Heart right ventricle (tissue), 16 donors: ENCODE results near the gene TRIM77. TPM values are rescaled to one million over a fixed set of nuclear protein-coding genes. Genes with fewer than 3 reads are reported as not detected.
"Not testable (repeated sequence)": the region's sequence is repeated elsewhere in the genome, so short reads cannot be mapped to it uniquely, and the experiment has no call there.

Experiments
- ATAC-seq, 8 donors: fragments of 200-7000 bp; cut with Tn5 transposase; one replicate each; pipeline ENCODE4 v1.9.1; 2020; ENCODE audit warnings: mild to moderate bottlenecking in 8 of 8, moderate library complexity in 8 of 8, moderate number of reproducible peaks in 1 of 8
- DNase-seq, 2 donors: peaks; one replicate each; pipeline ENCODE4 v3.0.0-alpha.2; 2020
- H3K27ac ChIP-seq, 10 donors: fragments of 200-600 bp; sonication (generic) in 2 of 10; one replicate each; pipeline versions ENCODE4 v1.5.0 to v1.8.0; 2020 to 2022; ENCODE audit warnings: mild to moderate bottlenecking in 3 of 10
- H3K27me3 ChIP-seq, 7 donors: fragments of 200-600 bp; one replicate each; pipeline ENCODE4 v1.8.0; 2021 to 2022; ENCODE audit warnings: mild to moderate bottlenecking in 2 of 7
- H3K36me3 ChIP-seq, 9 donors: fragments of 200-600 bp; sonication (generic) in 1 of 9; one replicate each; pipeline versions ENCODE4 v1.5.0 to v1.8.0; 2020 to 2022; ENCODE audit warnings: mild to moderate bottlenecking in 2 of 9
- H3K4me1 ChIP-seq, 9 donors: fragments of 200-600 bp; sonication (generic) in 1 of 9; one replicate each; pipeline versions ENCODE4 v1.5.0 to v1.8.0; 2020 to 2022; ENCODE audit warnings: mild to moderate bottlenecking in 4 of 9
- H3K4me3 ChIP-seq, 10 donors: fragments of 200-600 bp; sonication (generic) in 2 of 10; one replicate each; pipeline versions ENCODE4 v1.5.0 to v1.8.0; 2020 to 2022; ENCODE audit warnings: mild to moderate bottlenecking in 7 of 10, moderate library complexity in 2 of 10
- H3K9me3 ChIP-seq, 11 donors: fragments of 200-600 bp in 10 of 11; sonication (generic) in 2 of 11; one replicate each; pipeline versions ENCODE4 v1.5.0 to v1.8.0; 2013 to 2022; ENCODE audit warnings: mild to moderate bottlenecking in 2 of 11, control low read depth in 1 of 11, moderate library complexity in 1 of 11
- WGBS, 2 donors: extraction: QIAGEN DNeasy Blood & Tissue Kit; methylation state at CpG; one replicate each; pipeline ENCODE4 v1.1.7; 2013; ENCODE audit warnings: inconsistent platforms in 1 of 2; 5-methylcytosine and 5-hydroxymethylcytosine counted together
- intact Hi-C, 10 donors: fragments of 100-400 bp; cut with DNase I; formaldehyde crosslinking; loops; one replicate each; pipeline versions ENCODE4 v1.11.1 to v1.14.2; 2022
- long read RNA-seq, 3 donors: library from polyadenylated mRNA; unstranded; transcript quantifications; one replicate each; pipeline ENCODE4 v2.0.0, GENCODE V29; 2020 to 2021
- polyA plus RNA-seq, 2 donors: library from polyadenylated mRNA; stranded (reverse); fragments of 200-250 nt; gene quantifications; one replicate each; pipeline ENCODE4 v1.2.3, GENCODE V29; 2013
- total RNA-seq, 10 donors: library from RNA; stranded (reverse); fragmentation: NEBNext Ultra II Directional in 3 of 10; extraction: Animal tissue kit (Norgen Biotek cat#: 25700) in 3 of 10; gene quantifications; one replicate each; pipeline versions ENCODE4 v1.2.1 to v1.2.4, GENCODE V29; 2021 to 2023
- TF ChIP-seq, protein P1 (sequence below), 9 donors: fragments of 200-600 bp; sonication (generic) in 2 of 9; IDR thresholded peaks; one replicate each; pipeline versions ENCODE4 v1.5.0 to v1.8.0; 2021 to 2022; ENCODE audit warnings: antibody characterized with exemption in 9 of 9, mild to moderate bottlenecking in 5 of 9, moderate library complexity in 1 of 9
- donor health status: Arrhythmogenic right ventricular cardiomyopathy.
- donor health status: ischemic (EF 13 %, LVEDD 7.1; RV severe dilation, severe dysfunction).
- donor health status: healthy with polysubstance abuse.
- donor health status: DM: no; HTN: yes; CAD: no.
- donor health status: DM: no; HTN: no; CAD: no.
- donor health status: ischemic (EF 25% LVEDD 6.9; RV normal size, moderate dysfunction).
- donor health status: ischemic (EF 25% LVEDD 5.7; RV mildly dilated, moderate dysfunction).
- donor health status: healthy.
- donor health status: DM: yes; HTN: yes; CAD: no.
- donor health status: Ischemic cardiomyopathy.
- donor health status: ischemic (EF 35%, LVEDD 5.7; RV mildly dilated, moderate dysfunction).
- donor health status: nonischemic (EF 11% LVEDD 7.7; RV severe dilation, severe dysfunction).
- donor health status: DM: yes; HTN: yes; CAD: no.
- donor health status: PGD.
- donor health status: ischemic (EF 29% LVEDD 5.4; RV normal size, mild dysfunction).
- donor health status: nonischemic (EF 23%, LVEDD 6.1; RV moderate dilation, normal function).

TRIM77 gene, protein sequence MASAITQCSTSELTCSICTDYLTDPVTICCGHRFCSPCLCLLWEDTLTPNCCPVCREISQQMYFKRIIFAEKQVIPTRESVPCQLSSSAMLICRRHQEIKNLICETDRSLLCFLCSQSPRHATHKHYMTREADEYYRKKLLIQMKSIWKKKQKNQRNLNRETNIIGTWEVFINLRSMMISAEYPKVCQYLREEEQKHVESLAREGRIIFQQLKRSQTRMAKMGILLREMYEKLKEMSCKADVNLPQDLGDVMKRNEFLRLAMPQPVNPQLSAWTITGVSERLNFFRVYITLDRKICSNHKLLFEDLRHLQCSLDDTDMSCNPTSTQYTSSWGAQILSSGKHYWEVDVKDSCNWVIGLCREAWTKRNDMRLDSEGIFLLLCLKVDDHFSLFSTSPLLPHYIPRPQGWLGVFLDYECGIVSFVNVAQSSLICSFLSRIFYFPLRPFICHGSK
- not detected for total RNA-seq
- not detected for polyA plus RNA-seq
- long read RNA-seq, donor 1, result 0 reads
- long read RNA-seq, donor 2, result 0 reads
- long read RNA-seq, donor 3, result 0 reads

DNA sequence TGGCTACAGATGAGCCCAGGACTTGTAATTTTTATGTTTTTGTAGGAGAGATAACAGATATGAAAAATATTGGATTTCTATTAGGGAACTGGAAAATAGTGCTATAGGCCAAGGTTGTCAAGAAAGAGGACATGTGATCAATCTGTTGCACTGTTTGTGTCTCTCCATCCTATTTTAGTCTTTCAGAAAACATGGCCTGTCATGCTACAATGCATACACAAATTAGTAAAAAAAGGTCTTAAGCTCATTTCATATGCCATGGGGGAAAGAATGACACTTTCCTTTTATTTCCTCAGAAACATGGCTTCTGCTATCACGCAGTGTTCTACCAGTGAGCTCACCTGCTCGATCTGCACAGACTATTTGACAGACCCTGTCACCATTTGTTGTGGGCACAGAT, at the start of gene TRIM77:
Gene TRIM77, plus strand, starts transcription at position 301 of the 400 bp plus-strand sequence. Its CDS starts 0 bp downstream, at position 301.
- H3K27me3 ChIP-seq, ATAC-seq, H3K4me1 ChIP-seq, H3K9me3 ChIP-seq, H3K4me3 ChIP-seq, H3K36me3 ChIP-seq, DNase-seq, H3K27ac ChIP-seq, intact Hi-C loops: not testable (repeated sequence)
- 83 to 86% methylated on average over 2 of the region's 2 CpGs for WGBS, 2 donors

DNA sequence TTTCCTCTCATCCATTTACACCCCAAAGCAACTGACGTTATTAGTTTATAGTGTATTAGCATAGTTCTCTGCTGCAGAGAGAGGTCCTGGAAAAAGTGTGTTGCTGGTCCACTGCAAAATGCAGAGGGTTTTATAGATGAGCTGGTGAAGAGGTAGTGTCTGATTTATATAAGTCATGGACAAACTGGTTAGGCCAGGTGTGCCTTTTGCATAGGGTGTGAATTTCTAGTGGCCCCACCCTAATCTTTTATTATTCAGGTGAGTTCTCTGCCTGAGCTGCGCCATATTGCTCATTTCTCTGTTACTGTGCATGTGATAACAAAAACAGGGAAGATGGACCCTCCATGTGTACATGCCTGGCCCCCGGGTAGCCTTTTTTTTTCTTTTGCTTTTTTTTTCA, 43.1 kb upstream of the TRIM77 start:
- DNase-seq (no peak), ATAC-seq (no peak)
- WGBS, 2 donors, result 83 to 93% methylated on average over 3 of the region's 3 CpGs
- Histone ChIP-seq H3K36me3 (no peaks in the 10 kb centered on the region), H3K4me3 (no peak overlapping the region), H3K27me3 (no peaks in the 10 kb centered on the region), H3K4me1 (no peaks in the 10 kb centered on the region), H3K9me3 (no peaks in the 10 kb centered on the region), H3K27ac (no peak overlapping the region)
- TF ChIP-seq, protein P1, sequence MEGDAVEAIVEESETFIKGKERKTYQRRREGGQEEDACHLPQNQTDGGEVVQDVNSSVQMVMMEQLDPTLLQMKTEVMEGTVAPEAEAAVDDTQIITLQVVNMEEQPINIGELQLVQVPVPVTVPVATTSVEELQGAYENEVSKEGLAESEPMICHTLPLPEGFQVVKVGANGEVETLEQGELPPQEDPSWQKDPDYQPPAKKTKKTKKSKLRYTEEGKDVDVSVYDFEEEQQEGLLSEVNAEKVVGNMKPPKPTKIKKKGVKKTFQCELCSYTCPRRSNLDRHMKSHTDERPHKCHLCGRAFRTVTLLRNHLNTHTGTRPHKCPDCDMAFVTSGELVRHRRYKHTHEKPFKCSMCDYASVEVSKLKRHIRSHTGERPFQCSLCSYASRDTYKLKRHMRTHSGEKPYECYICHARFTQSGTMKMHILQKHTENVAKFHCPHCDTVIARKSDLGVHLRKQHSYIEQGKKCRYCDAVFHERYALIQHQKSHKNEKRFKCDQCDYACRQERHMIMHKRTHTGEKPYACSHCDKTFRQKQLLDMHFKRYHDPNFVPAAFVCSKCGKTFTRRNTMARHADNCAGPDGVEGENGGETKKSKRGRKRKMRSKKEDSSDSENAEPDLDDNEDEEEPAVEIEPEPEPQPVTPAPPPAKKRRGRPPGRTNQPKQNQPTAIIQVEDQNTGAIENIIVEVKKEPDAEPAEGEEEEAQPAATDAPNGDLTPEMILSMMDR (IDR thresholded peaks at IDR 0.05), result no peak
- intact Hi-C loops, result no loop called here

DNA sequence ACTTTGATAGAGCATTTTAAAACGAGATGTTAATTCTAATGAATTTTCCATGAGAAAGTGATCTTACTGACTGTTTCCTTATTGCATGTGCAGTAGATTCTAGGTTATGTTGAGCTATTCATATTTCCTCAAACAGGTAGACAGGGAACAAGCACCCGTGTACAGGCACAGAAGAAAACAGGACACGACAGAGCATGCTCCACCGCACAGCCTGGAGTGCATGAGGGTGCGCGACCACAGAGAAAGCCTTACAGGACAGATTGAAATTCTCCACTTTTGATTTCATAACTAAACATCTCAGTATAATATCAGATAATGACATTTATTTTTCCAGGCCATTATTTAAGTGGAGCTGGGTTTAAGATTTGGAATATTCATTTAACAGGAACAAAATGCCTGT, 41.9 kb upstream of the TRIM77 start:
- H3K36me3 ChIP-seq, H3K9me3 ChIP-seq, H3K4me3 ChIP-seq, H3K27me3 ChIP-seq, H3K27ac ChIP-seq, ATAC-seq, DNase-seq, H3K4me1 ChIP-seq, intact Hi-C loops: not testable (repeated sequence)
- 83 to 89% methylated on average over 6 of the region's 6 CpGs for WGBS, 2 donors

DNA sequence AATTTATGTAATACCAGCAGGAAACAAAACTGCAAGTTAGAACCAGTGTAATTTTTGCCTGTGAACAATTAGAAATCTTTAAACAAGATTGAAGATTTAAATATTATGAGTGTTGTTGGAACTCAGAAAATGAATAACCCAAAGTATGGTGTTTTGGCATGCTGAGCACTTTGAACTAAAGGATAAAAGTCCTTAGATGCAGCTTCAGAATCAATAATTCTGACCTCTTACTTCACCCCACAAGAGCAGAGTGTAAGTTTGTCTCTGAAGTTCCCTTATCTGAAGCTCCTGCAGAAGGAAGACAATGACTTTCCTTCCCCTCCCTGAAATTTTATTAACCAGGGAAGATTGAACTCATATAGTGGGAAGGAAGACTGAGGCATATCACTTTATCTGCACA, 40.5 kb upstream of the TRIM77 start:
- H3K36me3 ChIP-seq, ATAC-seq, H3K27ac ChIP-seq, H3K9me3 ChIP-seq, H3K27me3 ChIP-seq, DNase-seq, intact Hi-C loops, H3K4me1 ChIP-seq, H3K4me3 ChIP-seq: not testable (repeated sequence)

DNA sequence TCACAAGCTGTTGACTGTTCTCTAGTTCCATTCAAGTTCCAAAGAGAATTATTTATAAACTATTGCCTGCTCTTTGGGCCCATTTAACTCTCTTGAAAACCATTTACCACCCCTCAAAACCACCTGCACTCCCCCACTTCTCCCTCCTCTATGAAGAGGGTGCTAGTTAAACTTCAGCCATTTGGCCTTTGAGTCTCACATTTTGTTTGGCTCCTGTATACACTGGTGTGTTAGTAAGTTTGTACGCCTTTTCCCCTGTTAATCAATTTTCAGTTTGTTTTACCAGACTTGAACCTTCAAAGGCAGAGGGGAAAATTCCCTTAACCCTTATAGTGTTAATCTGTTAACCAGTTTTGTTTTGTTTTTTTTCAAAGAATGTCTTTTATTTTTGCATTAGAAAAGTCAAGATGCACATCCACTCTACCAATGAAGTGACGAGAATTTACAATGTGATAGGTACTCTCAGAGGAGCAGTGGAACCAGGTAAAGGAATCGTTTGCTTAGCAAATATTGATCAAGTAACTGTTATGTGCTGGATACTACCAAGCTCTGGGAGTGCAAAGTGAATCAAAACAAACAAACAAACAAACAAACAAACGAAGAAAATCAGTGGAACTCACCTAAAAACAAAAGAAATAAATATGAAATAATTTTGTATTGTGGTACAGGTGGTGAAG, 40.0 kb upstream of the TRIM77 start:
- H3K27ac ChIP-seq, H3K9me3 ChIP-seq, H3K27me3 ChIP-seq, H3K4me3 ChIP-seq, DNase-seq, H3K4me1 ChIP-seq, H3K36me3 ChIP-seq, ATAC-seq, intact Hi-C loops: not testable (repeated sequence)
- WGBS, 2 donors, result 73 to 74% methylated on average over 4 of the region's 4 CpGs

DNA sequence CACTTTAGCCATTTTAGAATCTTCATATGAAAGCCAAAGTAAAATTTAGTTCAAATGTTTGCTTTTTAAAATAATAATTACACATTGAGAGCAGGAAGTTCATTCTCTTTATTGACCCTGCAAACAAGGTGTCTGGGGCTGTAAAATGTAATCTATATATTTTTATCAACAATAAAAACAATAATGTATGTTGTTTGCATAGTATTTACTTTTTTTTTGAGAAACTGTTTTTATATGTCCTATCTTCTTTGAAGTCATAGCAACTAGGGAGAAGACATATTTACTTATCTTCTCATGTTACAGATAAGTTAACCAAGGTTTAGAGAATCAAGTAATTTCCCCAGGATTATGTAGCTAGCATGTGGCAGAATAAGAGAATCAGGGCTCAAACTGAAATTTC, 37.6 kb upstream of the TRIM77 start:
- H3K27ac ChIP-seq, H3K4me1 ChIP-seq, DNase-seq, ATAC-seq, H3K9me3 ChIP-seq, H3K4me3 ChIP-seq, H3K36me3 ChIP-seq, intact Hi-C loops, H3K27me3 ChIP-seq: not testable (repeated sequence)

DNA sequence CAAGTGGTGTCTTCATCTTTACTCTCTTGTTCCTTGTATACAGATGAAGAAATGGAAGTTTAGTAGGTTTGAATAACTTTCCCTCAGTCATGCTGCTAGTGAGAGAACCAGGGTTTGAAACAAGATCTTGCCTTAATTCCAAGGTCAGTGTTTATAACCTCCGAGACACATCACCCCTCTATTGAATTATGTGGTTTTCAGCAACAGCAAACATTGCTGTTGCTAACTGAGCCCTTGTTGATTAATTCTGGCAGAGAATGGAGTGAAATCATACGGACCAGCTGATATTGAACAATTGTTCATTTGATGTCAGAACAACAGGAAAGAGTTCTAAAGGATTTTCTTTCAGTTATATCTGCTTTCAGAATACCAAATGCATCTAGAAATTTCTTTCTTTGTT, 36.7 kb upstream of the TRIM77 start:
- H3K4me1 ChIP-seq, H3K36me3 ChIP-seq, intact Hi-C loops, ATAC-seq, H3K4me3 ChIP-seq, H3K27ac ChIP-seq, DNase-seq, H3K9me3 ChIP-seq, H3K27me3 ChIP-seq: not testable (repeated sequence)
- 51 to 61% methylated on average over 2 of the region's 2 CpGs for WGBS, 2 donors
